GM23338 (cell line): ENCODE data around the gene CCDC6. TPM values are rescaled to one million over a fixed set of nuclear protein-coding genes. Genes with fewer than 3 reads are reported as not detected.
"Not testable (repeated sequence)": the region's sequence is repeated elsewhere in the genome, so short reads cannot be mapped to it uniquely, and the experiment has no call there.

ENCODE experiments used
- ATAC-seq: fragments of 200-7000 bp; cut with Tn5 transposase; 3 replicates; pipeline ENCODE4 v1.9.1; 2020
- DNase-seq: peaks from one replicate; pipeline ENCODE4 v3.0.0-alpha.2; 2015; ENCODE audit warnings: low spot score
- H2AFZ ChIP-seq: fragments of 200-600 bp; sonication (generic); 2 replicates; pipeline ENCODE4 v1.8.0; 2016; ENCODE audit warnings: antibody characterized with exemption, mild to moderate bottlenecking, moderate library complexity
- H3F3A ChIP-seq: fragments of 200-600 bp; sonication (generic); replicated peaks from 2 replicates; pipeline ENCODE4 v1.8.0; 2017; ENCODE audit warnings: antibody characterized with exemption, mixed run types, low read depth
- H3K27ac ChIP-seq: fragments of 200-600 bp; sonication (generic); 2 replicates; pipeline ENCODE4 v1.6.1; 2016; ENCODE audit warnings: low read depth
- H3K27me3 ChIP-seq: fragments of 200-600 bp; sonication (generic); 2 replicates; pipeline ENCODE4 v1.8.0; 2016; ENCODE audit warnings: mild to moderate bottlenecking, mixed run types, moderate library complexity; ENCODE audit not compliant: insufficient read depth
- H3K36me3 ChIP-seq: fragments of 200-600 bp; sonication (generic); 2 replicates; pipeline ENCODE4 v1.8.0; 2016; ENCODE audit warnings: mild to moderate bottlenecking; ENCODE audit not compliant: insufficient read depth
- H3K4me1 ChIP-seq: fragments of 200-600 bp; sonication (generic); 2 replicates; pipeline ENCODE4 v1.8.0; 2016; ENCODE audit warnings: mild to moderate bottlenecking, moderate library complexity; ENCODE audit not compliant: insufficient read depth
- H3K4me2 ChIP-seq: fragments of 200-600 bp; sonication (generic); 2 replicates; pipeline ENCODE4 v1.7.1; 2017; ENCODE audit warnings: mixed run types
- H3K4me3 ChIP-seq: fragments of 200-600 bp; sonication (generic); 2 replicates; pipeline ENCODE4 v1.6.1; 2016; ENCODE audit warnings: mixed run types
- H3K79me2 ChIP-seq: fragments of 200-600 bp; sonication (generic); replicated peaks from 2 replicates; pipeline ENCODE4 v1.8.0; 2017; ENCODE audit warnings: mild to moderate bottlenecking; ENCODE audit not compliant: insufficient read depth
- H3K9me2 ChIP-seq: fragments of 200-600 bp; sonication (generic); 2 replicates; pipeline ENCODE4 v1.8.0; 2017; ENCODE audit not compliant: insufficient read depth
- H4K20me1 ChIP-seq: fragments of 200-600 bp; sonication (generic); replicated peaks from 2 replicates; pipeline ENCODE4 v1.8.0; 2017; ENCODE audit warnings: mild to moderate bottlenecking; ENCODE audit not compliant: insufficient read depth
- H3K27ac Mint-ChIP-seq: 2 replicates; pipeline ENCODE4 v1.8.0; 2020; ENCODE audit warnings: inconsistent platforms, mild to moderate bottlenecking, moderate library complexity, mixed read lengths
- H3K27me3 Mint-ChIP-seq: 3 replicates; pipeline ENCODE4 v1.8.0; 2022; ENCODE audit warnings: low read depth, mild to moderate bottlenecking, moderate library complexity, mixed read lengths, inconsistent platforms; ENCODE audit not compliant: insufficient read depth, poor library complexity
- H3K36me3 Mint-ChIP-seq: 3 replicates; pipeline ENCODE4 v1.8.0; 2021; ENCODE audit warnings: low read depth, mild to moderate bottlenecking, inconsistent platforms, moderate library complexity, mixed read lengths
- H3K4me1 Mint-ChIP-seq: 3 replicates; pipeline ENCODE4 v1.8.0; 2020; ENCODE audit warnings: mild to moderate bottlenecking, inconsistent platforms, mixed read lengths
- H3K4me3 Mint-ChIP-seq: 3 replicates; pipeline ENCODE4 v1.8.0; 2021; ENCODE audit warnings: moderate library complexity, mild to moderate bottlenecking, inconsistent platforms, mixed read lengths
- H3K9me3 Mint-ChIP-seq: 3 replicates; pipeline ENCODE4 v1.8.0; 2020; ENCODE audit warnings: moderate library complexity, mild to moderate bottlenecking, inconsistent platforms, mixed read lengths
- CTCF ChIP-seq, 2 experiments: fragments of 200-600 bp in 1 of 2; sonication (generic) in 1 of 2; conservative IDR thresholded peaks; 2 replicates each; pipeline versions ENCODE4 v1.5.1 to v1.6.1; 2016 to 2017; ENCODE audit warnings: antibody characterized with exemption in 2 of 2, low read depth in 2 of 2, mild to moderate bottlenecking in 2 of 2, moderate library complexity in 1 of 2
- ETS1 ChIP-seq: IDR thresholded peaks from 2 replicates; pipeline ENCODE4 v1.6.1; 2016; ENCODE audit warnings: antibody characterized with exemption
- EZH2phosphoT487 ChIP-seq: fragments of 200-600 bp; sonication (generic); IDR thresholded peaks from one replicate; pipeline ENCODE4 v1.8.1; 2018; ENCODE audit warnings: antibody characterized with exemption; ENCODE audit not compliant: unreplicated experiment
- JUNB ChIP-seq: IDR thresholded peaks from one replicate; pipeline ENCODE4 v1.6.1; 2016; ENCODE audit warnings: antibody characterized with exemption; ENCODE audit not compliant: unreplicated experiment
- NANOG ChIP-seq: IDR thresholded peaks from 2 replicates; pipeline ENCODE4 v1.6.1; 2016; ENCODE audit warnings: antibody characterized with exemption, borderline replicate concordance
- POLR2AphosphoS5 ChIP-seq: IDR thresholded peaks from 2 replicates; pipeline ENCODE4 v1.6.1; 2016; ENCODE audit warnings: antibody characterized with exemption, low read depth
- STAT1 ChIP-seq: IDR thresholded peaks from one replicate; pipeline ENCODE4 v1.6.1; 2016; ENCODE audit warnings: antibody characterized with exemption; ENCODE audit not compliant: unreplicated experiment
- ZNF114 ChIP-seq: fragments of 250-450 bp; sonication (Bioruptor Pico); IDR thresholded peaks from 2 replicates; pipeline ENCODE4 v1.5.0; 2020; ENCODE audit warnings: mild to moderate bottlenecking, moderate library complexity
- ZNF462 ChIP-seq: fragments of 250-450 bp; sonication (Bioruptor Pico); IDR thresholded peaks from 2 replicates; pipeline ENCODE4 v1.5.0; 2020; ENCODE audit warnings: mild to moderate bottlenecking, moderate library complexity
- polyA plus RNA-seq: library from polyadenylated mRNA; unstranded; fragments of >200 nt; fragmentation: Nextera tagmentation; extraction: Ambion mirVana; gene quantifications from 2 replicates; pipeline ENCODE4 v1.2.1, GENCODE V29; 2016
- total RNA-seq: library from RNA; depleted of rRNA; stranded (reverse); fragments of >200 nt; shearing (Covaris generic); gene quantifications from 2 replicates; pipeline ENCODE4 v1.2.3, GENCODE V29; 2014

CCDC6 gene
- total and polyA plus RNA-seq, 2 experiments from 2014 or later: 32.5 to 66.9 TPM

- H3K36me3 Mint-ChIP-seq: peaks cover 8% of the 10 kb centered on the region
- Histone ChIP-seq H3K4me3 (no peak overlapping the region), H3K27me3 (no peaks in the 10 kb centered on the region), H3K4me2 (no peak overlapping the region), H2AFZ (no peak overlapping the region), H3K36me3 (no peaks in the 10 kb centered on the region), H3K27ac (no peak overlapping the region), H4K20me1 (peaks cover 55% of the 10 kb centered on the region), H3K79me2 (peaks cover 93% of the 10 kb centered on the region), H3F3A (0 out of 2 replicates have a peak, but pooled peaks cover 4% of the 10 kb centered on the region), H3K9me2 (no peaks in the 10 kb centered on the region), H3K4me1 (peaks cover 46% of the 10 kb centered on the region)
- ATAC-seq (peak; percentile 52), DNase-seq (no peak)
- H3K9me3 Mint-ChIP-seq: no peaks in the 10 kb centered on the region
- H3K4me3 Mint-ChIP-seq: no peak overlapping the region; the same call in 2 of the 3 replicates
- H3K27ac Mint-ChIP-seq: no peak overlapping the region; the same call in 1 of the 2 replicates
- peaks cover 68% of the 10 kb centered on the region for H3K4me1 Mint-ChIP-seq
- no peaks in the 10 kb centered on the region for H3K27me3 Mint-ChIP-seq
- TF ChIP-seq STAT1: no peak
- no peak for TF ChIP-seq EZH2phosphoT487
- TF ChIP-seq JUNB: no peak
- TF ChIP-seq POLR2AphosphoS5: no peak
- no peak for TF ChIP-seq ZNF462 (CRISPR knock-in tag)
- no peak for TF ChIP-seq ZNF114 (CRISPR knock-in tag)
- TF ChIP-seq ETS1: no peak
- no peak for TF ChIP-seq CTCF (conservative IDR thresholded peaks at IDR 0.05; ENCODE audit: low read depth in 2 of 2)
- TF ChIP-seq NANOG: no peak
Measured at GRCh38 chr10:59885430-59886134, 20.8 kb downstream of the CCDC6 start.

GRCh38 chr10:59884893-59885292, 21.5 kb downstream of the CCDC6 start:
- Histone ChIP-seq H3K4me1 (peaks cover 53% of the 10 kb centered on the region), H4K20me1 (peaks cover 62% of the 10 kb centered on the region), H3K79me2 (peaks cover 93% of the 10 kb centered on the region)
- not testable (repeated sequence) for H3F3A ChIP-seq, H2AFZ ChIP-seq, H3K4me2 ChIP-seq, H3K27ac ChIP-seq, H3K27me3 Mint-ChIP-seq, H3K27me3 ChIP-seq, H3K9me3 Mint-ChIP-seq, H3K4me3 ChIP-seq, H3K9me2 ChIP-seq, H3K4me3 Mint-ChIP-seq, DNase-seq, H3K36me3 Mint-ChIP-seq, H3K27ac Mint-ChIP-seq, ATAC-seq, H3K36me3 ChIP-seq
- H3K4me1 Mint-ChIP-seq: peaks cover 67% of the 10 kb centered on the region
